Calu3 (cell line): ENCODE data around the gene FUOM. TPM values are rescaled to one million over a fixed set of nuclear protein-coding genes. Genes with fewer than 3 reads are reported as not detected.
"Not testable (repeated sequence)": the region's sequence is repeated elsewhere in the genome, so short reads cannot be mapped to it uniquely, and the experiment has no call there.

Experiments used
- BruUV-seq: library from RNA; stranded (reverse); fragments of 400-500 nt; replicated peaks from 2 replicates; lab custom pipeline; 2021; lab: Mats Ljungman, UMichigan
- CTCF ChIA-PET: fragments of 300-600 bp; sonication (Branson Sonifier 250); formaldehyde crosslinking; loops from one replicate; lab custom pipeline; 2022; ENCODE audit warnings: antibody characterized with exemption; lab: Charles Lee
- DNase-seq: peaks from one replicate; pipeline ENCODE4 v3.0.0; 2022
- H3K27ac Mint-ChIP-seq: one replicate; pipeline ENCODE4 v1.8.0; 2022; ENCODE audit warnings: mixed read lengths; ENCODE audit not compliant: unreplicated experiment
- H3K27me3 Mint-ChIP-seq: one replicate; pipeline ENCODE4 v1.8.0; 2022; ENCODE audit warnings: mixed read lengths; ENCODE audit not compliant: unreplicated experiment
- H3K36me3 Mint-ChIP-seq: one replicate; pipeline ENCODE4 v1.8.0; 2022; ENCODE audit warnings: mild to moderate bottlenecking, moderate library complexity, mixed read lengths; ENCODE audit not compliant: insufficient read depth, unreplicated experiment
- H3K4me1 Mint-ChIP-seq: one replicate; pipeline ENCODE4 v1.8.0; 2022; ENCODE audit warnings: mild to moderate bottlenecking, low read depth, mixed read lengths; ENCODE audit not compliant: unreplicated experiment
- H3K4me3 Mint-ChIP-seq: one replicate; pipeline ENCODE4 v1.8.0; 2022; ENCODE audit warnings: mild to moderate bottlenecking, low read depth, moderate library complexity, mixed read lengths; ENCODE audit not compliant: unreplicated experiment
- H3K9me3 Mint-ChIP-seq: one replicate; pipeline ENCODE4 v1.8.0; 2022; ENCODE audit warnings: low read depth, mixed read lengths; ENCODE audit not compliant: unreplicated experiment
- CTCF ChIP-seq: fragments of 200-600 bp; IDR thresholded peaks from one replicate; pipeline ENCODE4 v1.8.0; 2022; ENCODE audit warnings: antibody characterized with exemption; ENCODE audit not compliant: unreplicated experiment
- intact Hi-C: fragments of 100-400 bp; cut with micrococcal nuclease; formaldehyde crosslinking; loops from one replicate; pipeline ENCODE4 v1.10.0; 2022; ENCODE audit not compliant: unreplicated experiment
- total RNA-seq: library from RNA; stranded (reverse); gene quantifications from 2 replicates; pipeline ENCODE4 v1.2.3, GENCODE V29; 2022

Gene FUOM
- total RNA-seq, 1 experiment from 2014 or later: 11.5 TPM

DNA sequence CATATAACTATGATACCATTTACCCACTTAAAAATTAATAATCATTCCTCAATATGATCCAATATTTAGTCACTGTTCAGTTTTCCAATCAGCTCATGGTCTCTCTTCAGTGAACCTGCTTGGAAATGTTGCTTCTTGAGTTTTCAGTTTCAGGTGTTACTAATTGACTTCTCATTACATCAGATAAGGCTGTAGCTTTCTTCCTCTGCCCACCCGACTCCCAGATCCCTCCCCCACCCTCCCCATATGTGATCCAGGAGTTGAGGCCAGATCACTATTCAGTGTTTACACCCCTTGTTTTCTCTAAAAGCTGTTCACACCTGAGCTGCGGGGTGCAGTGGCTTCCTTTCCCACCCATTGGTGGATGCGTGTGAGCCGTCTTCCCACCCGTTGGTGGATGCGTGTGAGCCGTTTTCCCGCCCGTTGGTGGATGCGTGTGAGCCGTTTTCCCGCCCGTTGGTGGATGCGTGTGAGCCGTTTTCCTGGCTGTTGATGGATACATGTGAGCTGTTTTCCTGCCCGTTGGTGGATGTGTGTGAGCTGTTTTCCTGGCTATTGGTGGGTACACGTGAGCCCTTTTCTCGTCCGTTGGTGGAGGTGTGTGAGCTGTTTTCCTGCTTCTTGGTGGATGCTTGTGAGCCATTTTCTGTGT is 32.9 kb upstream of the FUOM start:
- DNase-seq: no peak
- BruUV-seq: no TSS peak
- Mint-ChIP-seq H3K36me3 (peaks cover 22% of the 10 kb centered on the region), H3K27ac (no peak overlapping the region), H3K4me1 (peaks cover 12% of the 10 kb centered on the region), H3K9me3 (no peaks in the 10 kb centered on the region), H3K4me3 (no peak overlapping the region), H3K27me3 (no peaks in the 10 kb centered on the region)
- intact Hi-C loops: no loop called here
- TF ChIP-seq CTCF: no peak
- CTCF ChIA-PET: no interaction called here

DNA sequence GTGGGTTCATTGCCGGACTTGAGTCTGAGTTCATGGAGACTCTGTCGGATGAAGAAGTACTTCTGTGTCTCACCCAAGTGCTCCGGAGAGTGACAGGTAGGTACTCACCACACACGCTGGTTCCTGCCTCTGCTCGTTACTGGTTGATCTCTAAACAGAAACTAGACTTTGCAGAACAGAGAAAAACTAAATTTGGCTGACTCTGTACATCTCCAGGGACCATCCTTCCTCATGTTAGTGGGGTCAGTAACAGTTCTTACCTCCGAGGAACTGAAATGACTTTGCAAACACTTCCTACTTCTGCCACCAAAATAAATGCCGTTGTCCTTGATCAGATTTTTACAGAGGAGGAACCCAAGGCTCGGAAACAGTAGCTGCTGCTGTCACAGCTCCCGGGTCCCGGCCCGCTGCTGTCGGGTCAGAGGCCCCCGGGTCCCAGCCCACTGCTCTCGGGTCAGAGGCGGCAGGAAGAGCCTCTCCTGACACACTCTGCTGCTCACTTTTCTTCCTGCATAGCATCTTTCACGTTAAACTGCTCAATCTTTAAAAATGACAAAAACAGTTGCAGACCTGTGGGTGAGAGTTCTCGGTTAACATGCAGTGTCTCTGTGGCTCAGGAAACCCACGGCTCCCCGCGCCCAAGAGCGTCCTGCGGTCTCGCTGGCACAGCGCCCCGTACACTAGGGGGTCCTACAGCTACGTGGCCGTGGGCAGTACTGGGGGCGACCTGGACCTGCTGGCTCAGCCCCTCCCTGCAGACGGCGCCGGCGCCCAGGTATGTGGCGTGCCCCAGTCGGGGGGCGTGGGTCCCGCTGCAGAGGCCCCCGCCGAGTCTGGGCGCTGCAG is 31.4 kb upstream of the FUOM start:
- Mint-ChIP-seq H3K27ac (no peak overlapping the region), H3K36me3 (peaks cover 8% of the 10 kb centered on the region), H3K9me3 (no peaks in the 10 kb centered on the region), H3K4me3 (no peak overlapping the region), H3K27me3 (no peaks in the 10 kb centered on the region), H3K4me1 (peaks cover 12% of the 10 kb centered on the region)
- CTCF ChIA-PET: no interaction called here
- intact Hi-C loops: no loop called here
- BruUV-seq: no TSS peak
- no peak for DNase-seq
- TF ChIP-seq CTCF: no peak

DNA sequence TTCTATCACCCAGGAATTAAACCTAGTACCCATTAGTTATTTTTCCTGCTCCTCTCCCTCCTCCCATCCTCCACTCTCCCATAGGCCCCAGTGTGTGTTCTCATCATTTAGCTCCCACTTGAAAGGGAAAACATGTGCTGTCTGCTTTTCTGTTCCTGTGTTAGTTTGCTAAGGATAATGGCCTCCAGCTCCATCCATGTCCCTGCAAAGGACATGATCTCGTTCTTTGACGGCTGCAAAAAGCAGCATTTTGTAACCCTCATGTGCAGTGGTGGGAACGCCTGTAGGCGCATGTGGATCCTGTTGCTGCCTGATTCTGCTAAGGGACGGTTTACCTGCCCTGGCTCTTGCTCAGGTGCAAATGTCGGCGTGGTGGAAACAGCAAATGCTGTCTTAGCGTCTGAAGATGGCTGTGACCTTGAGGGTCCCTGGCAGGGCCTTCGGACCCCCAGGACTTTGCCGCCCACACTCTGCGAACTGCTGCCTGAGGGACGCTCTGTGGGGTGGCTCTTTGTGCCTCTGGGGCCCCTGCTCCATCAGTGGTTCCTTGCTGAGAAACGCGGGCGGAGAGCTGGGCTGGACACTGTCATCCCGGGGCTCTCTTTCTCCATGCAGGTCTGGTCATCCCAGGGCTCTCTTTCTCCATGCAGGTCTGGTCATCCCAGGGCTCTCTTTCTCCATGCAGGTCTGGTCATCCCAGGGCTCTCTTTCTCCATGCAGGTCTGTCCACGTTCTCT is 30.6 kb upstream of the FUOM start:
- no TSS peak for BruUV-seq
- intact Hi-C loops: no loop called here
- Mint-ChIP-seq H3K27ac (no peak overlapping the region), H3K27me3 (no peaks in the 10 kb centered on the region), H3K9me3 (no peaks in the 10 kb centered on the region), H3K4me1 (peaks cover 12% of the 10 kb centered on the region), H3K4me3 (no peak overlapping the region), H3K36me3 (peaks cover 4% of the 10 kb centered on the region)
- CTCF ChIA-PET: no interaction called here
- no peak for TF ChIP-seq CTCF
- no peak for DNase-seq

- H3K4me3 Mint-ChIP-seq, BruUV-seq, DNase-seq, H3K36me3 Mint-ChIP-seq, CTCF ChIA-PET, H3K27me3 Mint-ChIP-seq, intact Hi-C loops, H3K9me3 Mint-ChIP-seq, H3K27ac Mint-ChIP-seq: not testable (repeated sequence)
- H3K4me1 Mint-ChIP-seq: peaks cover 12% of the 10 kb centered on the region
These were observed 29.1 kb upstream of the FUOM start for GRCh38 chr10:133386951-133387350.
